GM15510 (cell line): ENCODE data around the gene RREB1.

ENCODE experiments used
- POLR2A ChIP-seq: IDR thresholded peaks from 3 replicates; pipeline ENCODE4 v1.6.1; 2011; ENCODE audit warnings: borderline replicate concordance; ENCODE audit not compliant: insufficient read length; ENCODE audit errors: extremely low read depth

Gene RREB1

GRCh38 chr6:7261032-7261841, 153.5 kb downstream of the RREB1 start:
- no peak for TF ChIP-seq POLR2A

DNA sequence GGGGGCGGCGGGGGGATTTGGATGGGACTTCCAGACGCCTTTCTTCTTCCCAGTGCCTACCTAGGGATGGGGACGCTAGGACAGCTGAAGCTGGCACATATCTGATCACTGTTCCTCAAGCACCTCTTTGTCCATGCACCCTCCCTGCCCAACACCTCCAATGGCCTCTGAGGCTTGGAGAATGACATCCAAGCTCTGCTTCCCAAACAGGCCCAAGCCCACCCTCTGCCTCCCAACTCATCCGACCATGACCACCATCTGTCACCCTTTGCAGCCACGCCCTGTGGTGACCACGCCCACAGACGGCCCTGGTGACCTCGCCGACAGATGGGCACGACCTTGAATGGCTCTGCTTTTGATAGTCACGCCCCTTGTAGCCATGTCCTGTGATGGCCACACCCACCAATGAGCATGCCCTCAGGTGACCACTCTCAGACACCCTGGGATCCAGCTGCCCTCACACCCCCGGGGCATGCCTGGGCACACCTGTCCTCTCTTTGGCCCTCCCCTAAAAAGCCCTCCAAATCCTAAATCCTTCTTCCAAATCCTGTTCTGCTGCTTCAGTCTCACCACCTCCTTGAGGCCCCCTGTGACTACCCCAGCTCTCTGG, 154.2 kb downstream of the RREB1 start:
- TF ChIP-seq POLR2A = no peak

GRCh38 chr6:7262746-7263518, 155.2 kb downstream of the RREB1 start:
- TF ChIP-seq POLR2A = no peak

DNA sequence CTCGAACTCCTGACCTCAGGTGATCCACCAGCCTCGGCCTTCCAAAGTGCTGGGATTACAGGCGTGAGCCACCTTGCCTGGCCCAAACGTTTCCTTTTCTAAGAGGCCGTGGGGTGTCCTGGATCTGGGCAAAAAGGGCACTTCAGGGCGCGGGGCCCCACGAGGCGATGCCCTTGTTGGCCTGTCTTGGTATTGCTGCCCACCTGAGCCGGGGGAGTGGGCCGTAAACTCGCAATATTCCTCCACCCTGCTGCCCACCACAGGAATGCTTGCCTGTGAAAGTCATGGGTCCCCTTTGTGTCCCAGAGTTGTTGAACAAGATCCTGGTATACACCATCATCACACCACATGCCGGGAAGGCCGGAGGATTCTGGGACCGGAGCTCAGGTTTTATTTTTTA, 156.3 kb downstream of the RREB1 start:
- no peak for TF ChIP-seq POLR2A

DNA sequence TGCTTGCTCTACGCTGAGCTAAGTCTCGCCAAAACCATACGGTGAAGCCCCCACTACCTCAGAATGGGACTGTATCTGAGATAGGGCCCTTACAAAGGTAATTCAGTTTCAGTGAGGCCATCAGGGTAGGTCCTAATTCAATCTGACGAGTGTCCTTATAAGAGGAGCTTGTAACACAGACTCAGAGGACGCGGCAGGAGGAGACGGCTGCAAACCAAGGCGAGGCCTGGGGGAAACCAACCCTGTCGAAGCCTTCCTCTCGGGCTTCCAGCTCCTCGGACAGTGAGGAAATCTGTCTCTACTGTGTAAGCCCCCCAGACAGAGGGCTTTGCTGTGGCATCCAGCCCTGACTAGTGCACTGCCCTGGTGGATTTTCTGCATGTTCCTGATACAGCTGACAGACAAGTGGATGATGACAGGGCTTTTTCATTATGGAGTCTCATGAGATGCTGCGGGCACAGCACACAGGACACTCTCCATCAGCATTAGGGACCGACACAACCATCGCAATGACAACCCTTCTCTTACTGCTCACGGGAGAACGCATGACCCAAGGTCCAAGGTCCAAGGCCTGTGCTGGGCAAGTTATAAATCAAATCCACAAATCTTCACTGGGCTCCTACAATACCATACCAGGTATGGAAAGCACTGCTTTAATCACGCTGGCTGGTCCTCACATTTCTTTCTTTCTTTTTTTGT, 157.1 kb downstream of the RREB1 start:
- TF ChIP-seq POLR2A = no peak

DNA sequence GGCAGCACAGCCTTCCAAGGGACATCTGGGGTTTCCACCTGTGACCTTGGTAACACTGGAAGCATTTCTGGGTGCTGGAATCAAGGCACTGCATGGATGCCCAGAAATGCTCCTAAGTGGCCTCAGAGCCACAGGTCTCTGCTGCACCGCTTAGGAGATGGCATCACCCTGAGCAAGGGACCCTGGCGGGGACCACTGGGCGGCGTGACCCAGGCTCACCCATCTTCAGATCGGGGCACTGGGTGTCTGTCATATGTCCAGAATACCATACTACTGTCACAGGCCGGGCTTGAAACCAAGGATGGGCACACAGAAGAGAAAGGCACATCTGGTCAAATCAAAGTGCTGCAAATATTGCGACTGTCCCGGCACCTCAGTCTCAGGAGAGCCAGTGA, 159.3 kb downstream of the RREB1 start:
- no peak for TF ChIP-seq POLR2A

DNA sequence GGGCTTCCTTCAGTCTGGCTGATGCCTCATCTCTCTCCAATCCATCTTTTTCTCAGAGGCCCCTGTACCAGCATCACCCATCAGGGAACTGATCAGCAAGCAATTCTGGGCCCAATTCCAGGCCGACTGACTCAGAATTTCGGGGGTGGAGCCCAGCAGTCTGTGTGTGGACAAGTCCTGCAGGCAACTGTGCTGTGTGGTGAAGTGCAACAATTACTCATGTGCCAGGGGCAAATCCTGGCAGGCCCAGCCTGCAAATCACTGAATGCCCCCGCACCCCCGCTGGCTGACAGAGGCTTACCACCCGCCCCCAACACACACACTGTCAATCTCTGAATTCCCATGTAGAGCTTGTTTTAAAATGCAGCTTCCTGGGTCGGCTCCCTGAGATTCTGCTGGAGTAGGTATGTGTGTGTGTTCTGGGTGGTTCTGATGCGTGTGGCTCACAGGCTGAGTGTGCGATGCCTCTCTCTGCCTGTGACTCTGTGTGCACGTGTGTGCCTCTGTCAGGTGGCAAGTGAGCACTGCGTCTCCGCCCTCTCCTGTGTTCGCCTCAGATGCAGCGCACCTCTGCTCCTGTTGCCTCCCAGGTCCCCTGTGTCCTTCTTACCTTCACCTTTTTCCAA, 159.8 kb downstream of the RREB1 start:
- no peak for TF ChIP-seq POLR2A

GRCh38 chr6:7268362-7268761, 160.6 kb downstream of the RREB1 start:
- no peak for TF ChIP-seq POLR2A

DNA sequence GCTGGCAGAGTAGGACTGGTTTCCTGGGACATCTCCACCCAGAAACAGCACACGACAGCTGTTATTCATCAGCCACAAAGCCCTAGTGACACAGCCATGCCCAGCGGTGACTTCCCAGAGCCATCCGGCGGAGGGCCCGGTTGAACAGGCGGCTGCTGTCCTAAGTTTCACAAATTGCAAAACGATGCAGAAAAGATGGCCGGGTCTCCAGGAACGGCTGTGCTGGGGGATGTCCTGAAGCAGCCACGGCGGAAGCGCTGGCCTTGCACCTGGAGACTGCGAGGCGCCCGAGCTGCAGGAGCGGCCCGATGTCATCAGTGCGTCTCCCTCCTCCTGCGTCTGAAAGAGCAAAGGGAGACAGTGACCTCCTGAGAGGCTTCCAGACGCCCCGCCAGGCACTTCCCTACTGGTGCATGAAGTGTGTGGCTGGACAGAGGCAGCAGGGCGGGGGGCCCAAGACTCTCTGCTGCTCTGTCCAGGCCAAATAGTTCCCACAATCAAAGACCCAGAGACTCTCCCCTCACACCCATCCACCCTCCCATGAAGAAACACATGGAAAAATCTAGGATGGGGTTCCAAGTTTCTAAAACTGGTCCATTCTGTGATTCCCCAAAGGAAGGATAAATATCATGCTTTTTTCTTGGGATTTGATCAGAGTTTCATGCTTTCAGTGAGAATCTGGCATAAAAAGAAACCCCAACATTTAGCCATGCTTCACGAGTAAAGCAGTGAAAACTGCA, 161.2 kb downstream of the RREB1 start:
- no peak for TF ChIP-seq POLR2A

DNA sequence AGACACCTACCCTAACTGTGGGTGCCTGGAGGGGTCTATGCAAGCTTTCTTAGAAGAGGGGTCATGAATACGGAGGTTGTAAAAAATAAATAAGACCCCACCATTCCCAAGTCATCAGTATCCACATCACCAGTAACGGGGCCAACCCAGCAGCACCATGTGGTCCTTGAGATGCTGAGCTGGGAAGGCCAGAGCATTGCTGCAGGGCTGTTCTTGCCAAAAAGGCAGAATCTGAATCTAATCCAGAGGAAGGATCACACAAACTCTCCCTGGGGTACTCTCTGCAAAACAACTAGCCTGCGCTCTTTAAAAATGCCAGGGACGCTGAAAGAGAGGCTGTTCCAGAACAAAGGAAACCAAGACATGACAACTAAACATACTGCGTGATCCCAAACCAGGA, 162.1 kb downstream of the RREB1 start:
- no peak for TF ChIP-seq POLR2A

DNA sequence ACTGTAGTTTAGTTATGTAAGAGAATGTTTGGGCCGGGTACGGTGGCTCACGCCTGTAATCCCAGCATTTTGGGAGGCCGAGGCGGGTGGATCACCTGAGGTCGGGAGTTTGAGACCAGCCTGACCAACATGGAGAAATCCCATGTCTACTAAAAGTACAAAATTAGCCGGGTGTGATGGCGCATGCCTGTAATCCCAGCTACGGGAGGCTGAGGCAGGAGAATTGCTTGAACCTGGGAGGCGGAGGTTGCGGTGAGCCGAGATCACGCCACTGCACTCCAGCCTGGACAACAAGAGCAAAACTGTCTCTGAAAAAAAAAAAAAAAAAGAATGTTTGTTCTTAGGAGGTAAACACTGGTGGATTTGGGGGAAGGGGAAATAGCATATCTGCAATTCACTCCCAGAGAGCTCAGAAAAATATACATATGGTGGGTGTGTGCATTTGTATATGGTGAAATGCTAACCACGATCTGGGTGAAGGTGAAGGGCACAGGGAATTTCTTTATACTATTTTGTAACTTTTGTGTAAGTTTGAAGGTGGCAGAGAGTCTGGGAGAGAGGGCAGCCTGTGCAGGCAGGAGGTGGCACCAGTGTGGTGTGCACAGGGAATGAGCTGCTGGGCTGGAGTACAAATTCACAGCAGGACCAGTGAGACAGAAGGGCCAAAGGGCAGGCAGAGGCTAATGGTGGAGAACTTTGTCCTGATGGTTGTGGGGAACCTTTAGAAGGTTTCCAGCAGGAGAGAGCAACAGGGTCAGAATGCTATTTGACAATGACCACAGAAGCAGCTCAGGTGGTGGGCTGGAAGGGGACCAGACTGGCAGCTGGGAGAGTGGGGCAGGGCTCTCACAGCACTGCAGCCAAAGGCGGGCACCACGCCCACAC, 162.8 kb downstream of the RREB1 start:
- no peak for TF ChIP-seq POLR2A

GRCh38 chr6:7271205-7271534, 163.4 kb downstream of the RREB1 start:
- no peak for TF ChIP-seq POLR2A

DNA sequence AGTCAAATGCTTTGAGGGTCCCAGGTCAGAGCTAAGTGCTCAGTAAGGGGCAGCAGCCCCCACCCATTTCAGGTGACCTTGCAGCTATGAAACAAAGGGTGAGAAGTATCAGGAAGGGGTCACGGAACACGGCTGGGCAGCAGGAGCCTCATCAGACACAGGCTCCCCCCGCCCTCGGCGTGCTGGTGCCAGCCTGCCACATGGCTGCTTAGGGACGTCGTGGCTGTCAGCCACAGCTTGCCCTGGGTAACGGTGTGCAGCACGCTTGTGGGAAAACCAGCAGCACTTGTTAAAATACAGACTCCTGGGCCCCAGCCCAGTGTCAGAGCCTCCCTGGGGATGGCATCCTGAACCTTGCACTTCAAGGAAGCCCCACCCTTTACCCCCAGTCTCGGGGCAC, 165.9 kb downstream of the RREB1 start:
- no peak for TF ChIP-seq POLR2A

GRCh38 chr6:7276199-7276524, 168.4 kb downstream of the RREB1 start:
- TF ChIP-seq POLR2A = no peak
